Gastroesophageal sphincter (tissue), 3 donors: ENCODE measurements around the gene POC1A.

Experiments used
- CTCF ChIP-seq, 4 experiments: fragments of 200-600 bp in 2 of 4; fragments of 450-650 bp in 2 of 4; sonication (generic) in 1 of 4; IDR thresholded peaks; one replicate each; pipeline ENCODE4 v1.5.1; 2017 to 2019; ENCODE audit warnings: antibody characterized with exemption in 4 of 4, mild to moderate bottlenecking in 2 of 4, moderate library complexity in 2 of 4
- EP300 ChIP-seq: sonication (generic); formaldehyde crosslinking; IDR thresholded peaks from one replicate; pipeline ENCODE4 v1.6.1; 2017; ENCODE audit warnings: antibody characterized with exemption, mild to moderate bottlenecking
- POLR2A ChIP-seq, 2 donors: fragments of 450-650 bp; IDR thresholded peaks; one replicate each; pipeline ENCODE4 v1.6.1; 2017; ENCODE audit warnings: antibody characterized with exemption in 2 of 2, mild to moderate bottlenecking in 2 of 2, moderate library complexity in 1 of 2
- POLR2AphosphoS5 ChIP-seq: sonication (generic); formaldehyde crosslinking; IDR thresholded peaks from one replicate; pipeline ENCODE4 v1.6.1; 2017; ENCODE audit warnings: antibody characterized with exemption

GRCh38 chr3:52135332-52135731 is 18.9 kb downstream of the POC1A start:
- TF ChIP-seq EP300 = no peak
- TF ChIP-seq POLR2A (IDR thresholded peaks at IDR 0.05) = no peak
- TF ChIP-seq CTCF (IDR thresholded peaks at IDR 0.05) = no peak
- TF ChIP-seq POLR2AphosphoS5 = no peak
